ENCODE measurements around the gene SORBS1. TPM values are rescaled to one million over a fixed set of nuclear protein-coding genes. Genes with fewer than 3 reads are reported as not detected.

Gene SORBS1
- total and polyA plus RNA-seq, 2 of the 13 experiments (the other 11 are each of a cell fraction or from before 2014, with no cell fraction given) = 16.8 to 39.8 TPM

- TF ChIP-seq ASH2L (IDR thresholded peaks at IDR 0.05; ENCODE audit: insufficient read length, low read depth, low read length) (peak; percentile 18), ARHGAP35 (CRISPR knock-in tag; IDR thresholded peaks at IDR 0.05; ENCODE audit: borderline replicate concordance) (no peak), ZNF790 (CRISPR knock-in tag; IDR thresholded peaks at IDR 0.05; ENCODE audit: borderline replicate concordance) (no peak), ZNF775 (CRISPR knock-in tag; IDR thresholded peaks at IDR 0.05; ENCODE audit: borderline replicate concordance) (no peak), HES4 (CRISPR knock-in tag; IDR thresholded peaks at IDR 0.05; ENCODE audit: borderline replicate concordance) (no peak), ATRX (CRISPR knock-in tag; IDR thresholded peaks at IDR 0.05; ENCODE audit: borderline replicate concordance) (no peak), ZBED4 (CRISPR knock-in tag; IDR thresholded peaks at IDR 0.05; ENCODE audit: borderline replicate concordance) (no peak), RFX1 (IDR thresholded peaks at IDR 0.05) (peak; percentile 49; the same call in 1 of the 2 replicates), ZNF652 (CRISPR knock-in tag; IDR thresholded peaks at IDR 0.05; ENCODE audit: borderline replicate concordance, low read depth) (no peak), STAG1 (CRISPR knock-in tag; IDR thresholded peaks at IDR 0.05) (no peak), ZBTB7B (CRISPR knock-in tag; IDR thresholded peaks at IDR 0.05) (no peak), MTF2 (CRISPR knock-in tag; IDR thresholded peaks at IDR 0.05; ENCODE audit: borderline replicate concordance) (no peak), PHF20 (CRISPR knock-in tag; IDR thresholded peaks at IDR 0.05) (no peak), ATF4 (CRISPR knock-in tag; IDR thresholded peaks at IDR 0.05) (peak in 1 of 2 experiments; percentile 20; a peak in 1 of 4 replicates), ZNF335 (CRISPR knock-in tag; IDR thresholded peaks at IDR 0.05) (peak; percentile 87)
- TF ChIP-seq, protein P1, sequence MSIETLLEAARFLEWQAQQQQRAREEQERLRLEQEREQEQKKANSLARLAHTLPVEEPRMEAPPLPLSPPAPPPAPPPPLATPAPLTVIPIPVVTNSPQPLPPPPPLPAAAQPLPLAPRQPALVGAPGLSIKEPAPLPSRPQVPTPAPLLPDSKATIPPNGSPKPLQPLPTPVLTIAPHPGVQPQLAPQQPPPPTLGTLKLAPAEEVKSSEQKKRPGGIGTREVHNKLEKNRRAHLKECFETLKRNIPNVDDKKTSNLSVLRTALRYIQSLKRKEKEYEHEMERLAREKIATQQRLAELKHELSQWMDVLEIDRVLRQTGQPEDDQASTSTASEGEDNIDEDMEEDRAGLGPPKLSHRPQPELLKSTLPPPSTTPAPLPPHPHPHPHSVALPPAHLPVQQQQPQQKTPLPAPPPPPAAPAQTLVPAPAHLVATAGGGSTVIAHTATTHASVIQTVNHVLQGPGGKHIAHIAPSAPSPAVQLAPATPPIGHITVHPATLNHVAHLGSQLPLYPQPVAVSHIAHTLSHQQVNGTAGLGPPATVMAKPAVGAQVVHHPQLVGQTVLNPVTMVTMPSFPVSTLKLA (IDR thresholded peaks at IDR 0.05) = no peak
- TF ChIP-seq, protein P2, sequence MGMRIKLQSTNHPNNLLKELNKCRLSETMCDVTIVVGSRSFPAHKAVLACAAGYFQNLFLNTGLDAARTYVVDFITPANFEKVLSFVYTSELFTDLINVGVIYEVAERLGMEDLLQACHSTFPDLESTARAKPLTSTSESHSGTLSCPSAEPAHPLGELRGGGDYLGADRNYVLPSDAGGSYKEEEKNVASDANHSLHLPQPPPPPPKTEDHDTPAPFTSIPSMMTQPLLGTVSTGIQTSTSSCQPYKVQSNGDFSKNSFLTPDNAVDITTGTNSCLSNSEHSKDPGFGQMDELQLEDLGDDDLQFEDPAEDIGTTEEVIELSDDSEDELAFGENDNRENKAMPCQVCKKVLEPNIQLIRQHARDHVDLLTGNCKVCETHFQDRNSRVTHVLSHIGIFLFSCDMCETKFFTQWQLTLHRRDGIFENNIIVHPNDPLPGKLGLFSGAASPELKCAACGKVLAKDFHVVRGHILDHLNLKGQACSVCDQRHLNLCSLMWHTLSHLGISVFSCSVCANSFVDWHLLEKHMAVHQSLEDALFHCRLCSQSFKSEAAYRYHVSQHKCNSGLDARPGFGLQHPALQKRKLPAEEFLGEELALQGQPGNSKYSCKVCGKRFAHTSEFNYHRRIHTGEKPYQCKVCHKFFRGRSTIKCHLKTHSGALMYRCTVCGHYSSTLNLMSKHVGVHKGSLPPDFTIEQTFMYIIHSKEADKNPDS (CRISPR knock-in tag; IDR thresholded peaks at IDR 0.05) = no peak
Measured at GRCh38 chr10:95266674-95267095, 294.5 kb downstream of the SORBS1 start (continued).
